Measurements from ENCODE around the gene ZIC4. TPM values are rescaled to one million over a fixed set of nuclear protein-coding genes. Genes with fewer than 3 reads are reported as not detected.

The ZIC4 gene
- total and polyA plus RNA-seq, 9 of the 15 experiments (the other 6 are each of a cell fraction or from before 2014, with no cell fraction given), result not detected

DNA sequence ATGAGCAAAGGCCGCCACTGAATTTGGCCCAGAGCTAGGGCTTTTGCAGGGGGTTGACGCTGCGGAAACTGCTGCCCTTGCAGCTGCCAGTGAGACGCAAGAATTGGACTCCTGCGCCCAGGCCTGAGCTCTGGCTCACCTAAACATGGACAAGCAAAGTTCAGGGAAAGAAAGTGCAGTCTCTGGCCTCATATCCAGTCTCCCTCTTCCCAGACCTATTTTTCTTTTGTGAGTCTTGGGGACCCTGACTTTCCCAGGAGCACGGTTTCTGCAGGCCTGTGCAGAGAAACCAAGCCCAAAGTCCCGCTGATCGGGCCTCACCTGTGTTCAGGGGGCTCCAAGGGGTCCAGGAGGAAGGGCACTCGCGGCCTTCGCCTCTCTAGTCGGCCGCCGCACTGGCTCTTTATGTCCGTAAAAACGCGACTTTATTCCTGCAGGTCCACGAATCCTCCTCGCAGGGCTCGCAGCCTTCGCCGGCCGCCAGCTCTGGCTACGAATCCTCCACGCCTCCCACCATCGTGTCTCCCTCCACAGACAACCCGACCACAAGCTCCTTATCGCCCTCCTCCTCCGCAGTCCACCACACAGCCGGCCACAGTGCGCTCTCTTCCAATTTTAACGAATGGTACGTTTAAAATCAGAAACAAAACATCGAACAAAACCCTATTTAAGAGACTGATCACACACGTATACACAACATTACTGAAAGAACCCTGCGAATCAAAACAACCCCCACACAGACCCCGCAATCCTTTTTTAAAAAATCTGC is 6.8 kb upstream of the ZIC4 start:
- no peaks in the 10 kb centered on the region for H3K9me1 ChIP-seq (ENCODE audit: control insufficient read depth, insufficient read depth, low read length)
- CTCF ChIA-PET (ENCODE audit: low intra/inter-chr PET ratio), result no interaction called here
- WGBS (ENCODE audit: insufficient coverage, low coverage, missing lambda C conversion rate), result 16% methylated on average over 35 of the region's 37 CpGs
- DNase-seq (ENCODE audit: extremely low read depth in 1 of 4, low spot score in 3 of 4) (no peak), ATAC-seq (no peak), FAIRE-seq (no peak)
- no peak overlapping the region for H3K4me2 ChIP-seq (ENCODE audit: insufficient read depth, low read length)
- H3K27me3 ChIP-seq (ENCODE audit: control insufficient read depth in 2 of 2, insufficient read depth in 2 of 2, low read length in 2 of 2), result peaks cover 3 to 22% of the 10 kb centered on the region in 2 experiments; a peak in 3 of 5 replicates
- BruUV-seq (replicated peaks), result no TSS peak
- H3K4me3 ChIP-seq, result no peak overlapping the region
- H4K20me1 ChIP-seq (replicated peaks; ENCODE audit: control insufficient read depth, insufficient read depth, low read length), result no peaks in the 10 kb centered on the region
- H3K36me3 ChIP-seq (ENCODE audit: control insufficient read depth, insufficient read depth, low read length), result no peaks in the 10 kb centered on the region
- in situ Hi-C loops (cut with MboI) (no loop called here), intact Hi-C loops (cut with micrococcal nuclease) (no loop called here)
- H3K9me3 ChIP-seq (replicated peaks; ENCODE audit: control insufficient read depth, insufficient read depth, low read depth, low read length), result no peaks in the 10 kb centered on the region
- TF ChIP-seq, protein P1, sequence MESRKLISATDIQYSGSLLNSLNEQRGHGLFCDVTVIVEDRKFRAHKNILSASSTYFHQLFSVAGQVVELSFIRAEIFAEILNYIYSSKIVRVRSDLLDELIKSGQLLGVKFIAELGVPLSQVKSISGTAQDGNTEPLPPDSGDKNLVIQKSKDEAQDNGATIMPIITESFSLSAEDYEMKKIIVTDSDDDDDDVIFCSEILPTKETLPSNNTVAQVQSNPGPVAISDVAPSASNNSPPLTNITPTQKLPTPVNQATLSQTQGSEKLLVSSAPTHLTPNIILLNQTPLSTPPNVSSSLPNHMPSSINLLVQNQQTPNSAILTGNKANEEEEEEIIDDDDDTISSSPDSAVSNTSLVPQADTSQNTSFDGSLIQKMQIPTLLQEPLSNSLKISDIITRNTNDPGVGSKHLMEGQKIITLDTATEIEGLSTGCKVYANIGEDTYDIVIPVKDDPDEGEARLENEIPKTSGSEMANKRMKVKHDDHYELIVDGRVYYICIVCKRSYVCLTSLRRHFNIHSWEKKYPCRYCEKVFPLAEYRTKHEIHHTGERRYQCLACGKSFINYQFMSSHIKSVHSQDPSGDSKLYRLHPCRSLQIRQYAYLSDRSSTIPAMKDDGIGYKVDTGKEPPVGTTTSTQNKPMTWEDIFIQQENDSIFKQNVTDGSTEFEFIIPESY (CRISPR knock-in tag; IDR thresholded peaks at IDR 0.05), result no peak
- TF ChIP-seq ZNF224 (CRISPR knock-in tag; IDR thresholded peaks at IDR 0.05), result no peak
- TF ChIP-seq ZKSCAN3 (CRISPR knock-in tag; IDR thresholded peaks at IDR 0.05), result no peak
- TF ChIP-seq NUFIP1 (IDR thresholded peaks at IDR 0.05; ENCODE audit: partially characterized antibody), result no peak
- no peak for TF ChIP-seq DDX20 (tag; IDR thresholded peaks at IDR 0.05; ENCODE audit: low read depth)
- TF ChIP-seq FOXK2 (conservative IDR thresholded peaks at IDR 0.05 in 1 of 2, IDR thresholded peaks at IDR 0.05 in 1 of 2; ENCODE audit: low read depth in 2 of 2), result no peak
- TF ChIP-seq, protein P2, sequence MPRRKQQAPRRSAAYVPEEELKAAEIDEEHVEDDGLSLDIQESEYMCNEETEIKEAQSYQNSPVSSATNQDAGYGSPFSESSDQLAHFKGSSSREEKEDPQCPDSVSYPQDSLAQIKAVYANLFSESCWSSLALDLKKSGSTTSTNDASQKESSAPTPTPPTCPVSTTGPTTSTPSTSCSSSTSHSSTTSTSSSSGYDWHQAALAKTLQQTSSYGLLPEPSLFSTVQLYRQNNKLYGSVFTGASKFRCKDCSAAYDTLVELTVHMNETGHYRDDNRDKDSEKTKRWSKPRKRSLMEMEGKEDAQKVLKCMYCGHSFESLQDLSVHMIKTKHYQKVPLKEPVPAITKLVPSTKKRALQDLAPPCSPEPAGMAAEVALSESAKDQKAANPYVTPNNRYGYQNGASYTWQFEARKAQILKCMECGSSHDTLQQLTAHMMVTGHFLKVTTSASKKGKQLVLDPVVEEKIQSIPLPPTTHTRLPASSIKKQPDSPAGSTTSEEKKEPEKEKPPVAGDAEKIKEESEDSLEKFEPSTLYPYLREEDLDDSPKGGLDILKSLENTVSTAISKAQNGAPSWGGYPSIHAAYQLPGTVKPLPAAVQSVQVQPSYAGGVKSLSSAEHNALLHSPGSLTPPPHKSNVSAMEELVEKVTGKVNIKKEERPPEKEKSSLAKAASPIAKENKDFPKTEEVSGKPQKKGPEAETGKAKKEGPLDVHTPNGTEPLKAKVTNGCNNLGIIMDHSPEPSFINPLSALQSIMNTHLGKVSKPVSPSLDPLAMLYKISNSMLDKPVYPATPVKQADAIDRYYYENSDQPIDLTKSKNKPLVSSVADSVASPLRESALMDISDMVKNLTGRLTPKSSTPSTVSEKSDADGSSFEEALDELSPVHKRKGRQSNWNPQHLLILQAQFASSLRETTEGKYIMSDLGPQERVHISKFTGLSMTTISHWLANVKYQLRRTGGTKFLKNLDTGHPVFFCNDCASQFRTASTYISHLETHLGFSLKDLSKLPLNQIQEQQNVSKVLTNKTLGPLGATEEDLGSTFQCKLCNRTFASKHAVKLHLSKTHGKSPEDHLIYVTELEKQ (CRISPR knock-in tag; IDR thresholded peaks at IDR 0.05), result no peak
- TF ChIP-seq, protein P3, sequence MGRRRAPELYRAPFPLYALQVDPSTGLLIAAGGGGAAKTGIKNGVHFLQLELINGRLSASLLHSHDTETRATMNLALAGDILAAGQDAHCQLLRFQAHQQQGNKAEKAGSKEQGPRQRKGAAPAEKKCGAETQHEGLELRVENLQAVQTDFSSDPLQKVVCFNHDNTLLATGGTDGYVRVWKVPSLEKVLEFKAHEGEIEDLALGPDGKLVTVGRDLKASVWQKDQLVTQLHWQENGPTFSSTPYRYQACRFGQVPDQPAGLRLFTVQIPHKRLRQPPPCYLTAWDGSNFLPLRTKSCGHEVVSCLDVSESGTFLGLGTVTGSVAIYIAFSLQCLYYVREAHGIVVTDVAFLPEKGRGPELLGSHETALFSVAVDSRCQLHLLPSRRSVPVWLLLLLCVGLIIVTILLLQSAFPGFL (CRISPR knock-in tag; IDR thresholded peaks at IDR 0.05), result no peak
- TF ChIP-seq ZNF197 (CRISPR knock-in tag; IDR thresholded peaks at IDR 0.05; ENCODE audit: low read depth), result no peak
- no peak overlapping the region for H3K27ac ChIP-seq (ENCODE audit: extremely low read depth, low read depth, low read length)
- H3K79me2 ChIP-seq (ENCODE audit: control insufficient read depth, insufficient read depth, low read length), result no peaks in the 10 kb centered on the region
- POLR2A ChIA-PET, result no interaction called here
- no peak overlapping the region for H3K9ac ChIP-seq (ENCODE audit: insufficient read depth in 1 of 2, low read depth in 2 of 2, low read length in 2 of 2)
- H2AFZ ChIP-seq (ENCODE audit: low read depth, low read length), result no peak overlapping the region
- peaks cover 0 to 4% of the 10 kb centered on the region in 2 experiments; a peak in 1 of 5 replicates for H3K4me1 ChIP-seq (replicated peaks in 1 of 2; ENCODE audit: control insufficient read depth in 2 of 2, insufficient read depth in 2 of 2, low read length in 2 of 2)

Measured in K562 (cell line).